Loucy (cell line): Measurements from ENCODE around the gene UQCC2.

Source experiments
- EZH2phosphoT487 ChIP-seq: fragments of 200-600 bp; IDR thresholded peaks from 2 replicates; pipeline ENCODE4 v1.6.1; 2018; ENCODE audit warnings: antibody characterized with exemption, mild to moderate bottlenecking, moderate library complexity, borderline replicate concordance
- TF ChIP-seq, protein P1 (sequence below): fragments of 200-600 bp; sonication (generic); conservative IDR thresholded peaks from 2 replicates; pipeline ENCODE4 v1.5.1; 2014; ENCODE audit warnings: mild to moderate bottlenecking, antibody characterized with exemption, low read length

DNA sequence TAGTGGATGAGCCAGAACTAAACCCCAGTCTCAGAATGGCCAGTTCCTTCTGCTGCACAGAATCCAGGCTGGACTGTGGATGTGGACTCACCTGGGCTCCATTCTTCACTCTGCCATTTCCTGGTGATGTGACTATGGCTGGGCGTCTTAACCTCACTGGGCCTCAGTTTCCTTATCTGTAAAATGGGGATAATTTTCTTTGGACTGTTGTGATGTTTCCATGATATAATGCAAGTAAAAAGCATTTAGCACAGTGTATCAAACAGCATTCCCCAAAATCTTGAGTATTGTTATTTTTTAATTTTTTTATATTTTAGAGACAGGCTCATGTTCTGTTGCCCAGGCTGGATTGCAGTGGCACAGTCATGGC, 41.1 kb upstream of the UQCC2 start:
- TF ChIP-seq, protein P1, sequence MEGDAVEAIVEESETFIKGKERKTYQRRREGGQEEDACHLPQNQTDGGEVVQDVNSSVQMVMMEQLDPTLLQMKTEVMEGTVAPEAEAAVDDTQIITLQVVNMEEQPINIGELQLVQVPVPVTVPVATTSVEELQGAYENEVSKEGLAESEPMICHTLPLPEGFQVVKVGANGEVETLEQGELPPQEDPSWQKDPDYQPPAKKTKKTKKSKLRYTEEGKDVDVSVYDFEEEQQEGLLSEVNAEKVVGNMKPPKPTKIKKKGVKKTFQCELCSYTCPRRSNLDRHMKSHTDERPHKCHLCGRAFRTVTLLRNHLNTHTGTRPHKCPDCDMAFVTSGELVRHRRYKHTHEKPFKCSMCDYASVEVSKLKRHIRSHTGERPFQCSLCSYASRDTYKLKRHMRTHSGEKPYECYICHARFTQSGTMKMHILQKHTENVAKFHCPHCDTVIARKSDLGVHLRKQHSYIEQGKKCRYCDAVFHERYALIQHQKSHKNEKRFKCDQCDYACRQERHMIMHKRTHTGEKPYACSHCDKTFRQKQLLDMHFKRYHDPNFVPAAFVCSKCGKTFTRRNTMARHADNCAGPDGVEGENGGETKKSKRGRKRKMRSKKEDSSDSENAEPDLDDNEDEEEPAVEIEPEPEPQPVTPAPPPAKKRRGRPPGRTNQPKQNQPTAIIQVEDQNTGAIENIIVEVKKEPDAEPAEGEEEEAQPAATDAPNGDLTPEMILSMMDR: no peak
- no peak for TF ChIP-seq EZH2phosphoT487
